Panc1 (cell line): ENCODE data around the gene SCRG1.

ENCODE experiments used
- CTCF ChIP-seq: fragments of 450-650 bp; IDR thresholded peaks from 2 replicates; pipeline ENCODE4 v1.5.1; 2017; ENCODE audit warnings: mild to moderate bottlenecking
- POLR2AphosphoS5 ChIP-seq: IDR thresholded peaks from 2 replicates; pipeline ENCODE4 v1.6.1; 2012; ENCODE audit warnings: mild to moderate bottlenecking, low read depth, low read length, moderate library complexity
- REST ChIP-seq, 2 experiments: IDR thresholded peaks; 2 replicates each; pipeline ENCODE4 v1.6.1; 2011 to 2012; ENCODE audit warnings: low read depth in 2 of 2, control low read depth in 1 of 2, low read length in 1 of 2, mild to moderate bottlenecking in 1 of 2, moderate library complexity in 1 of 2; ENCODE audit not compliant: insufficient read depth in 1 of 2
- SIN3A ChIP-seq: IDR thresholded peaks from 2 replicates; pipeline ENCODE4 v1.6.1; 2012; ENCODE audit warnings: low read depth, mild to moderate bottlenecking, low read length, moderate library complexity, borderline replicate concordance; ENCODE audit not compliant: insufficient read depth
- TCF7L2 ChIP-seq: IDR thresholded peaks from 2 replicates; pipeline ENCODE4 v1.6.1; 2011; ENCODE audit warnings: mild to moderate bottlenecking, low read depth, low read length, inconsistent platforms

- TF ChIP-seq CTCF (no peak), POLR2AphosphoS5 (no peak), TCF7L2 (no peak), REST (IDR thresholded peaks at IDR 0.05; ENCODE audit: insufficient read depth in 1 of 2, low read depth in 2 of 2, low read length in 1 of 2) (no peak), SIN3A (no peak)
Measured at GRCh38 chr4:173448103-173448502, 49.2 kb upstream of the SCRG1 start.
